ENCODE results near the gene FALEC.
"Not testable (repeated sequence)": the region's sequence is repeated elsewhere in the genome, so short reads cannot be mapped to it uniquely, and the experiment has no call there.

Gene FALEC

GRCh38 chr1:150574260-150575071 is 58.9 kb downstream of the FALEC start:
- DNase-seq (ENCODE audit: low read depth), result no peak

- DNase-seq (ENCODE audit: low read depth), result no peak
These were observed 59.5 kb downstream of the FALEC start for GRCh38 chr1:150575072-150575489.

GRCh38 chr1:150575518-150576366 is 60.2 kb downstream of the FALEC start:
- no peak for DNase-seq (ENCODE audit: low read depth)

- no peak for DNase-seq (ENCODE audit: low read depth)
These were observed 60.8 kb downstream of the FALEC start for GRCh38 chr1:150576367-150576711.

- no peak for DNase-seq (ENCODE audit: low read depth)
These were observed 61.4 kb downstream of the FALEC start for GRCh38 chr1:150576794-150577556.

GRCh38 chr1:150577557-150578271 is 62.2 kb downstream of the FALEC start:
- DNase-seq (ENCODE audit: low read depth), result no peak

GRCh38 chr1:150578272-150579109 is 62.9 kb downstream of the FALEC start:
- DNase-seq (ENCODE audit: low read depth), result no peak

GRCh38 chr1:150579110-150579944 is 63.8 kb downstream of the FALEC start, which contains the start of gene MCL1:
TSS of gene MCL1 (minus strand) at chr1:150579610. CDS start at chr1:150579530, 80 bp downstream.
- DNase-seq (ENCODE audit: low read depth), result peak; percentile 79

- DNase-seq (ENCODE audit: low read depth), result no peak
These were observed 64.5 kb downstream of the FALEC start for GRCh38 chr1:150579945-150580642.

- not testable (repeated sequence) for DNase-seq (ENCODE audit: low read depth)
These were observed 65.4 kb downstream of the FALEC start for GRCh38 chr1:150580966-150581365.

GRCh38 chr1:150581437-150581836 is 65.9 kb downstream of the FALEC start:
- DNase-seq (ENCODE audit: low read depth), result not testable (repeated sequence)

GRCh38 chr1:150581962-150582361 is 66.4 kb downstream of the FALEC start:
- not testable (repeated sequence) for DNase-seq (ENCODE audit: low read depth)

GRCh38 chr1:150582371-150582770 is 66.8 kb downstream of the FALEC start:
- DNase-seq (ENCODE audit: low read depth), result no peak
